Skeletal muscle tissue (tissue), 4 donors: ENCODE measurements around the gene TXNRD1. TPM values are rescaled to one million over a fixed set of nuclear protein-coding genes. Genes with fewer than 3 reads are reported as not detected.

Source experiments
- H3K27ac ChIP-seq: one replicate; pipeline ENCODE4 v1.7.0; 2013; ENCODE audit warnings: mild to moderate bottlenecking, low read depth, low read length, inconsistent platforms
- H3K27me3 ChIP-seq, 3 donors: one replicate each; pipeline ENCODE4 v1.7.0; 2013; ENCODE audit warnings: low read length in 3 of 3; ENCODE audit not compliant: control insufficient read depth in 3 of 3, insufficient read depth in 3 of 3
- H3K36me3 ChIP-seq, 3 donors: one replicate each; pipeline ENCODE4 v1.7.0; 2013; ENCODE audit warnings: low read length in 3 of 3; ENCODE audit not compliant: control insufficient read depth in 3 of 3, insufficient read depth in 3 of 3
- H3K4me1 ChIP-seq, 3 donors: one replicate each; pipeline ENCODE4 v1.7.0; 2013; ENCODE audit warnings: low read length in 3 of 3, mild to moderate bottlenecking in 3 of 3; ENCODE audit not compliant: control insufficient read depth in 3 of 3, insufficient read depth in 3 of 3
- H3K4me3 ChIP-seq, 3 donors: one replicate each; pipeline ENCODE4 v1.7.0; 2013; ENCODE audit warnings: low read length in 3 of 3
- H3K9ac ChIP-seq, 3 donors: one replicate each; pipeline ENCODE4 v1.7.0; 2013; ENCODE audit warnings: low read length in 3 of 3, mild to moderate bottlenecking in 3 of 3, moderate library complexity in 2 of 3, low read depth in 1 of 3
- H3K9me3 ChIP-seq, 3 donors: one replicate each; pipeline ENCODE4 v1.7.0; 2013; ENCODE audit warnings: low read length in 3 of 3; ENCODE audit not compliant: control insufficient read depth in 3 of 3
- total RNA-seq: library from RNA; depleted of rRNA; stranded (reverse); fragments of >200 nt; gene quantifications from one replicate; pipeline ENCODE4 v1.2.3, GENCODE V29; 2014
- donor health status: Osteomylitis.

TXNRD1 gene
- total RNA-seq, 1 donor from 2014 or later = 41.2 TPM

- Histone ChIP-seq H3K27me3 (no peaks in the 10 kb centered on the region), H3K9ac (no peak overlapping the region), H3K36me3 (peaks cover 0 to 19% (median 17%) of the 10 kb centered on the region in 3 donors), H3K4me3 (no peak overlapping the region), H3K27ac (no peak overlapping the region), H3K4me1 (peaks cover 2 to 25% (median 5%) of the 10 kb centered on the region in 3 donors), H3K9me3 (no peaks in the 10 kb centered on the region)
Observed at GRCh38 chr12:104297477-104298113, 82.0 kb downstream of the TXNRD1 start.

GRCh38 chr12:104299842-104300481 is 84.4 kb downstream of the TXNRD1 start:
- Histone ChIP-seq H3K4me1 (peaks cover 17 to 39% (median 19%) of the 10 kb centered on the region in 3 donors), H3K4me3 (no peak overlapping the region), H3K36me3 (peaks cover 0 to 13% (median 10%) of the 10 kb centered on the region in 3 donors), H3K27ac (no peak overlapping the region), H3K9me3 (no peaks in the 10 kb centered on the region), H3K27me3 (no peaks in the 10 kb centered on the region), H3K9ac (no peak overlapping the region)

DNA sequence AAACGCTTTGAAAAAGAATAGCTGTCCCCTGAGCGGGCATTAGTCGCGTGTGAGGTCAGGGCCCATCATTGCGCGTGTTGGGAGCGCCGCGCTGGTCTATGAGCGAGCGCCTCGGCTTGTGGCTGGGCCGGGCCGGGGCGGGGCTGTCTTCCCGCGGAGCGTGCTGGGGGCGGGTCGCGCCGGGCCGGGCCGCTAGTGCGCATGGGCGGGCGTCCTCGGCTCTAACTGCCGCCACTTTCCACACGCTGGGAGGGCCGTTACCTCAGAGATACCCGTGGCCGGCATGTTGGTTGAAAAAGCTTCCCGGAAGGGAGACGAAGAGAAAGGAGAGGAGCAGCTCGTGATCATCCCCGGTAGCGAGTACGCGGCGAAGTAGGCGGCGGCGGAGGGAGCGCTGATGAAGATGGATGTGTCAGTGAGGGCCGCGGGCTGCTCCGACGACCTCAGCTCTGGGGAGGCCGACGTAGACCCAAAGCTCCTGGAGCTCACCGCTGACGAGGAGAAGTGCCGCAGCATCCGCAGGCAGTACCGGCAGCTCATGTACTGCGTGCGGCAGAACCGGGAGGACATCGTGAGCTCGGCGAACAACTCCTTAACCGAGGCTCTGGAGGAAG is 88.1 kb downstream of the TXNRD1 start, which contains the start of gene EID3:
EID3 (plus strand) TSS at position 202 of the 614 bp plus-strand sequence; CDS start at position 398, 196 bp downstream.
- peak within 1 kb of the TSS; percentile 71 for H3K27ac ChIP-seq
- peak within 1 kb of the TSS; percentile 54 to 72 (median 63) for H3K4me3 ChIP-seq
- no peaks in the 10 kb centered on the region for H3K9me3 ChIP-seq
- no peaks in the 10 kb centered on the region for H3K27me3 ChIP-seq
- peaks cover 16 to 43% (median 21%) of the 10 kb centered on the region in 3 donors for H3K4me1 ChIP-seq
- peak within 1 kb of the TSS; percentile 66 to 75 (median 68) for H3K9ac ChIP-seq
- no peaks in the 10 kb centered on the region for H3K36me3 ChIP-seq

DNA sequence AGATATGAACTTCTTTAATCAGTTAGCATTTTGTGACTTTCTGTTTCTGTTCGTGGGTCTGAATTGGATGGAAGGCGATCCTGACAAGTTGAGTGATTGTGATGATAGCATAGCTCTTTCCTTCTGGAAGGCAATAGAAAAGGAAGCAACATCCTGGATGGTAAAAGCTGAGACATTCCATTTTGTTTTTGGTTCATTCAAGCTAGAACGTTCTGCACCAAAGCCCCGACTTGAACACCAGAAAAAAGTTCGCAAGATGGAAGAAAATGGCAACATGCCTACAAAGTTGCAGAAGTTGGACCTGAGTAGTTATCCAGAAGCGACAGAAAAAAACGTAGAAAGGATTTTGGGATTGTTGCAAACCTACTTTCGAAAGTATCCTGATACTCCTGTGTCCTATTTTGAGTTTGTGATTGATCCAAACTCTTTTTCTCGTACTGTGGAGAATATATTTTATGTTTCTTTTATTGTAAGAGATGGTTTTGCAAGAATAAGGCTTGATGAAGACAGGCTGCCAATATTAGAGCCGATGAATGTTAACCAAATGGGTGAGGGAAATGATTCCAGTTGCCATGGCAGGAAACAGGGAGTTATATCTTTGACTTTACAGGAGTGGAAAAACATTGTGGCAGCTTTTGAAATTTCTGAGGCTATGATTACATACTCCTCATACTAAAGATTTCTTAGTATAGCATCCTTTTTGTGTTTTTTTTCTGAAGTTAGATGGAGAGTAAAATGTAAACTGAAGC is 88.9 kb downstream of the TXNRD1 start:
- Histone ChIP-seq H3K27ac (peak overlapping the region; percentile 71), H3K4me1 (peaks cover 16 to 43% (median 21%) of the 10 kb centered on the region in 3 donors)

GRCh38 chr12:104305349-104305748 is 89.8 kb downstream of the TXNRD1 start:
- Histone ChIP-seq H3K27ac (no peak overlapping the region), H3K4me3 (no peak overlapping the region), H3K4me1 (peaks cover 16 to 41% (median 21%) of the 10 kb centered on the region in 3 donors), H3K9ac (no peak overlapping the region), H3K36me3 (peaks cover 2 to 5% (median 4%) of the 10 kb centered on the region in 3 donors), H3K27me3 (no peaks in the 10 kb centered on the region), H3K9me3 (no peaks in the 10 kb centered on the region)

More for the DNA sequence above, 88.9 kb downstream of the TXNRD1 start:
- no peaks in the 10 kb centered on the region for H3K27me3 ChIP-seq
- peak overlapping the region in 2 of 3 donors; percentile 66 to 67 for H3K9ac ChIP-seq
- H3K4me3 ChIP-seq = peak overlapping the region; percentile 54 to 72 (median 63)
- H3K9me3 ChIP-seq = no peaks in the 10 kb centered on the region
- H3K36me3 ChIP-seq = no peaks in the 10 kb centered on the region

DNA sequence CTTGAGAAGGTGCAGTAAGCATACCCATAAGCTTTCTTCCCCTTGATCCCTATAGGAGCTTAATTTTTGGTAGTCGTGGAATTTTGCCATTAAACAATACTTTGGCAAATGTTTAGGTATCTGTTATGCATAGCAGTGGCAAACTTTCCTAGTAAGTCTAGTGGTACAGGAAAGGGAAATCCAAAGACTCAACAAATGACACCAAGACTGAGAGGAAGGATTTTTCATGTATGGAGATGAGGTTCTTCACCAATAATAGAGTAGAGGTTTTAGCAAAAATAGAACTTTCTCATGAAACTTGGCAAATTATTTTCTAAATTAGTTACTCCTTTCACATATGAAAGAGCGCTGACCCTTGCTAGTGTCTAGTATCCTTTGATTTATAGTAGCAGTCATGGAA is 90.8 kb downstream of the TXNRD1 start:
- no peak overlapping the region for H3K9ac ChIP-seq
- no peaks in the 10 kb centered on the region for H3K9me3 ChIP-seq
- H3K4me1 ChIP-seq = peaks cover 16 to 36% (median 21%) of the 10 kb centered on the region in 3 donors
- no peak overlapping the region for H3K27ac ChIP-seq
- H3K36me3 ChIP-seq = peaks cover 4 to 7% (median 7%) of the 10 kb centered on the region in 3 donors
- H3K27me3 ChIP-seq = no peaks in the 10 kb centered on the region
- H3K4me3 ChIP-seq = no peak overlapping the region

DNA sequence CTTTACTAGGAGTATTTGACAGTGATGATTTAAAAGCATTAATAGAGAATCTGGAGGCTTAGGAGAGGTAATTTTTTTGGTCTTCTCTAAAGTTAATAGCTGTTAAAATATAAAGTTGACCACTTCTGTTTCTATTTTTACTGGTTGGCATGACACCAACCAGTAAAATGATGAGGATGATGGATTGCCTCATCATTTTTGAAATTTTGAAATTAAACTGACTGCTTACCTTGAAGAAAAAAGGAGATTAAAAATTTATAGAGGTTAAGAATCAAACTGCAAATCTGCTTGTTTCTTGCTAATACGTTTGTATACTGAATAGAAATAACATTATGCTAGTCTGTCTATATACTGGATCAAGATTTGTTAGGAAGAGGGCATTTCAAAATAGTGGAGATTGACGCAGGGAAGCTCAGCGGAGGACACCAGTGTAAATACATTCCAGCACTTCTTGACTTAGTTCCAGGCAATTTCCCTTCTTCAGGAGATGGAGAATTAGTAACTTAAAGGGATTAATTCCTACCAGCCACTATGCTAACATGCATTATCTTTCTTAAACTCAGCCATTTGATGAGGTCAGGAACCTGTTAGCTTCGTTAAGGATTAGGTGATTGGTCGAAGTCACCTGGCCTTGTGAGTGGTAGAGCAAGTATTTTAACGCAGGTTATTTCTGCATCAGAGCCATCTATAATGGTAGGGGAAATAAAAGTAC is 91.5 kb downstream of the TXNRD1 start:
- Histone ChIP-seq H3K4me1 (peaks cover 16 to 36% (median 21%) of the 10 kb centered on the region in 3 donors), H3K27ac (no peak overlapping the region), H3K9ac (no peak overlapping the region)

GRCh38 chr12:104307655-104308000 is 92.0 kb downstream of the TXNRD1 start:
- Histone ChIP-seq H3K27ac (no peak overlapping the region), H3K36me3 (peaks cover 9 to 17% (median 9%) of the 10 kb centered on the region in 3 donors), H3K27me3 (no peaks in the 10 kb centered on the region), H3K4me1 (peaks cover 16 to 36% (median 21%) of the 10 kb centered on the region in 3 donors), H3K9ac (no peak overlapping the region), H3K9me3 (no peaks in the 10 kb centered on the region), H3K4me3 (no peak overlapping the region)

More for the DNA sequence above, 91.5 kb downstream of the TXNRD1 start:
- peaks cover 6 to 13% (median 9%) of the 10 kb centered on the region in 3 donors for H3K36me3 ChIP-seq
- no peak overlapping the region for H3K4me3 ChIP-seq
- H3K9me3 ChIP-seq = no peaks in the 10 kb centered on the region
- no peaks in the 10 kb centered on the region for H3K27me3 ChIP-seq

- Histone ChIP-seq H3K27me3 (no peaks in the 10 kb centered on the region), H3K4me3 (no peak overlapping the region), H3K36me3 (peaks cover 21 to 31% (median 21%) of the 10 kb centered on the region in 3 donors), H3K9ac (no peak overlapping the region), H3K4me1 (peaks cover 4 to 18% (median 5%) of the 10 kb centered on the region in 3 donors), H3K9me3 (no peaks in the 10 kb centered on the region), H3K27ac (no peak overlapping the region)
Observed at GRCh38 chr12:104309446-104309993, 93.9 kb downstream of the TXNRD1 start.
